Measurements from ENCODE around the gene GPANK1.

DNA sequence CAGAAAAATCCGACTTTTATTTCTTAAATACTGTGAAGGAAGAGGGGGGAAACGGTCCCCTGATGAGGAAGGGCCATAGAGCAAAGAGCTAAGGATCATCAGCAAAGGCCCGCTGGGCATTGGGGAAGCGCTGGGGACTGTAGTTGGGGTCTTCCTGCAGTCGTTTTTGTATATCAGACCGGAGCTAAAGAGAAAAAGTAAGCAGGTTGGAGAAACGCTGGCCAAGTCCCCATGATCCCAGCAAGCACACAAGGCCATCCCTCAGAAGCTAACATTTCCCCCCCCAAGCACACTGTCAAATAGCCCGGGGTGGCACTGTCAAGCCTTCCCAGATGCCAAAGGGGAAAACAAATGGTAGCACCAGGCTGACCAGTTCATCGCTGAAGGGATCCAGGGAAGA, 25.8 kb downstream of the GPANK1 start:
- TF ChIP-seq SREBF1 (IDR thresholded peaks at IDR 0.05; ENCODE audit: low read length): no peak
- TF ChIP-seq, protein P1, sequence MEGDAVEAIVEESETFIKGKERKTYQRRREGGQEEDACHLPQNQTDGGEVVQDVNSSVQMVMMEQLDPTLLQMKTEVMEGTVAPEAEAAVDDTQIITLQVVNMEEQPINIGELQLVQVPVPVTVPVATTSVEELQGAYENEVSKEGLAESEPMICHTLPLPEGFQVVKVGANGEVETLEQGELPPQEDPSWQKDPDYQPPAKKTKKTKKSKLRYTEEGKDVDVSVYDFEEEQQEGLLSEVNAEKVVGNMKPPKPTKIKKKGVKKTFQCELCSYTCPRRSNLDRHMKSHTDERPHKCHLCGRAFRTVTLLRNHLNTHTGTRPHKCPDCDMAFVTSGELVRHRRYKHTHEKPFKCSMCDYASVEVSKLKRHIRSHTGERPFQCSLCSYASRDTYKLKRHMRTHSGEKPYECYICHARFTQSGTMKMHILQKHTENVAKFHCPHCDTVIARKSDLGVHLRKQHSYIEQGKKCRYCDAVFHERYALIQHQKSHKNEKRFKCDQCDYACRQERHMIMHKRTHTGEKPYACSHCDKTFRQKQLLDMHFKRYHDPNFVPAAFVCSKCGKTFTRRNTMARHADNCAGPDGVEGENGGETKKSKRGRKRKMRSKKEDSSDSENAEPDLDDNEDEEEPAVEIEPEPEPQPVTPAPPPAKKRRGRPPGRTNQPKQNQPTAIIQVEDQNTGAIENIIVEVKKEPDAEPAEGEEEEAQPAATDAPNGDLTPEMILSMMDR (IDR thresholded peaks at IDR 0.05 in 2 of 3, conservative IDR thresholded peaks at IDR 0.05 in 1 of 3; ENCODE audit: control insufficient read depth in 2 of 3, extremely low read depth in 1 of 3, insufficient read depth in 1 of 3, low read depth in 3 of 3, low read length in 3 of 3): no peak
- TF ChIP-seq CHD2 (IDR thresholded peaks at IDR 0.05; ENCODE audit: borderline replicate concordance, low read depth, low read length): no peak
- no peak for TF ChIP-seq CBFB (IDR thresholded peaks at IDR 0.05; ENCODE audit: low read depth)
- no peak for TF ChIP-seq TCF12 (IDR thresholded peaks at IDR 0.05; ENCODE audit: low read depth, low read length)
- TF ChIP-seq STAT1 (conservative IDR thresholded peaks at IDR 0.05): no peak
- TF ChIP-seq MEF2A (IDR thresholded peaks at IDR 0.05; ENCODE audit: insufficient read depth, low read depth, low read length): no peak
- no peak for TF ChIP-seq JUND (IDR thresholded peaks at IDR 0.05; ENCODE audit: low read depth, low read length)
- TF ChIP-seq CBX5 (IDR thresholded peaks at IDR 0.05; ENCODE audit: low read depth): no peak
- no peak for TF ChIP-seq POLR2AphosphoS5 (IDR thresholded peaks at IDR 0.05; ENCODE audit: low read length)
- no peak for TF ChIP-seq JUNB (IDR thresholded peaks at IDR 0.05)
- no peak for TF ChIP-seq EP300 (IDR thresholded peaks at IDR 0.05; ENCODE audit: borderline replicate concordance in 1 of 2, control insufficient read depth in 1 of 2, low read depth in 2 of 2, low read length in 2 of 2)
- no peak for TF ChIP-seq MYC (IDR thresholded peaks at IDR 0.05; ENCODE audit: insufficient read depth, insufficient read length, insufficient replicate concordance, low read length, severe bottlenecking)
- no peak for TF ChIP-seq EZH2 (IDR thresholded peaks at IDR 0.05; ENCODE audit: borderline replicate concordance, control insufficient read depth, low read depth, low read length)

All from GM12878 (cell line).